K562 (cell line): ENCODE results near the gene RSRP1. TPM values are rescaled to one million over a fixed set of nuclear protein-coding genes. Genes with fewer than 3 reads are reported as not detected.

Experiments used
- ATF1 ChIP-seq, 2 experiments: fragments of 450-650 bp in 1 of 2; IDR thresholded peaks; 2 replicates each; pipeline ENCODE4 v1.6.1; 2016; ENCODE audit warnings: missing compliant biosample characterization in 1 of 2, missing genetic modification characterization in 1 of 2
- EHMT2 ChIP-seq: fragments of 450-650 bp; IDR thresholded peaks from 2 replicates; pipeline ENCODE4 v1.6.1; 2018; ENCODE audit warnings: antibody characterized with exemption
- FOXJ3 ChIP-seq: sonication (generic); formaldehyde crosslinking; IDR thresholded peaks from 2 replicates; pipeline ENCODE4 v1.4.0; 2020; ENCODE audit warnings: mild to moderate bottlenecking, missing genetic modification reagents
- KLF16 ChIP-seq: IDR thresholded peaks from 2 replicates; pipeline ENCODE4 v1.6.1; 2016; ENCODE audit warnings: antibody characterized with exemption
- MYC ChIP-seq, 2 experiments: fragments of 250-450 bp in 1 of 2; sonication (Bioruptor Pico) in 1 of 2; IDR thresholded peaks; 2 replicates each; pipeline versions ENCODE4 v1.5.1 to v1.6.1; 2012 to 2021; ENCODE audit warnings: low read depth in 2 of 2, borderline replicate concordance in 1 of 2, improper control_type of control experiment in 1 of 2, low read length in 1 of 2, mild to moderate bottlenecking in 1 of 2, moderate library complexity in 1 of 2
- PHF20 ChIP-seq: fragments of 450-650 bp; IDR thresholded peaks from 2 replicates; pipeline ENCODE4 v1.6.1; 2018; ENCODE audit not compliant: partially characterized antibody
- SIN3B ChIP-seq: fragments of 450-650 bp; IDR thresholded peaks from 2 replicates; pipeline ENCODE4 v1.6.1; 2017; ENCODE audit warnings: low read depth, mild to moderate bottlenecking, moderate library complexity
- THRAP3 ChIP-seq: fragments of 450-650 bp; IDR thresholded peaks from 2 replicates; pipeline ENCODE4 v1.6.1; 2016; ENCODE audit warnings: mild to moderate bottlenecking, inconsistent platforms, borderline replicate concordance
- TOE1 ChIP-seq, 2 experiments: fragments of 450-650 bp in 1 of 2; sonication (generic) in 1 of 2; formaldehyde crosslinking in 1 of 2; IDR thresholded peaks; 2 replicates each; pipeline versions ENCODE4 v1.7.1 to v1.8.0; 2016 to 2022; ENCODE audit warnings: borderline replicate concordance in 2 of 2, mild to moderate bottlenecking in 2 of 2, antibody characterized with exemption in 1 of 2, inconsistent platforms in 1 of 2, low read depth in 1 of 2, missing genetic modification reagents in 1 of 2, moderate library complexity in 1 of 2
- ZFX ChIP-seq: sonication (generic); formaldehyde crosslinking; IDR thresholded peaks from 2 replicates; pipeline ENCODE4 v1.8.0; 2022; ENCODE audit warnings: mild to moderate bottlenecking, missing genetic modification reagents, moderate library complexity
- ZNF431 ChIP-seq: sonication (generic); formaldehyde crosslinking; IDR thresholded peaks from 2 replicates; pipeline ENCODE4 v1.8.0; 2022; ENCODE audit warnings: mild to moderate bottlenecking, missing genetic modification reagents
- ZNF584 ChIP-seq: fragments of 200-800 bp; sonication (Bioruptor generic); IDR thresholded peaks from 2 replicates; pipeline ENCODE4 v1.6.1; 2016; ENCODE audit warnings: low read depth, mild to moderate bottlenecking, missing genetic modification characterization, missing compliant biosample characterization
- ZNF785 ChIP-seq: fragments of 250-450 bp; sonication (Bioruptor Pico); IDR thresholded peaks from 2 replicates; pipeline ENCODE4 v1.4.0; 2020; ENCODE audit warnings: mild to moderate bottlenecking
- polyA plus RNA-seq, 8 experiments: library from polyadenylated mRNA; depleted of rRNA in 4 of 8; stranded (reverse) in 5 of 8; unstranded in 3 of 8; fragments of >200 nt; fragmentation: Nextera tagmentation in 2 of 8; fragmentation: Illumina TruSeq in 1 of 8; extraction: Ambion mirVana in 2 of 8; extraction: Trizol in 1 of 8; gene quantifications; 2 replicates each; pipeline versions ENCODE4 v1.2.1 to v1.2.3, GENCODE V29; 2011 to 2014; ENCODE audit warnings: inconsistent platforms in 1 of 8, missing spikeins in 1 of 8
- total RNA-seq, 7 experiments: library from RNA; depleted of rRNA in 6 of 7; stranded (reverse); fragments of >200 nt in 6 of 7; fragmentation: Illumina TruSeq in 2 of 7; extraction: Trizol in 2 of 7; gene quantifications; 2 replicates each; pipeline versions ENCODE4 v1.2.1 to v1.2.3, GENCODE V29; 2011 to 2021; ENCODE audit warnings: low replicate concordance in 1 of 7
- TF ChIP-seq, protein P1 (sequence below): fragments of 250-450 bp; sonication (Bioruptor Pico); IDR thresholded peaks from 2 replicates; pipeline ENCODE4 v1.4.0; 2020; ENCODE audit warnings: borderline replicate concordance
- TF ChIP-seq, protein P2 (sequence below): fragments of 450-650 bp; IDR thresholded peaks from 2 replicates; pipeline ENCODE4 v1.6.1; 2018; ENCODE audit warnings: mild to moderate bottlenecking, low read depth; ENCODE audit not compliant: partially characterized antibody
- TF ChIP-seq, protein P3 (sequence below), 2 experiments: fragments of 150-350 bp in 1 of 2; IDR thresholded peaks; 2 replicates each; pipeline ENCODE4 v1.6.1; 2012 to 2016; ENCODE audit warnings: low read depth in 2 of 2, low read length in 2 of 2, mild to moderate bottlenecking in 1 of 2, moderate library complexity in 1 of 2
- TF ChIP-seq, protein P4 (sequence below): fragments of 450-650 bp; formaldehyde crosslinking; IDR thresholded peaks from 2 replicates; pipeline ENCODE4 v1.4.0; 2020; ENCODE audit warnings: mild to moderate bottlenecking, moderate library complexity

RSRP1 gene
- total and polyA plus RNA-seq, 9 of the 15 experiments (the other 6 are each of a cell fraction or from before 2014, with no cell fraction given) = 27.2 to 283 (median 146) TPM

DNA sequence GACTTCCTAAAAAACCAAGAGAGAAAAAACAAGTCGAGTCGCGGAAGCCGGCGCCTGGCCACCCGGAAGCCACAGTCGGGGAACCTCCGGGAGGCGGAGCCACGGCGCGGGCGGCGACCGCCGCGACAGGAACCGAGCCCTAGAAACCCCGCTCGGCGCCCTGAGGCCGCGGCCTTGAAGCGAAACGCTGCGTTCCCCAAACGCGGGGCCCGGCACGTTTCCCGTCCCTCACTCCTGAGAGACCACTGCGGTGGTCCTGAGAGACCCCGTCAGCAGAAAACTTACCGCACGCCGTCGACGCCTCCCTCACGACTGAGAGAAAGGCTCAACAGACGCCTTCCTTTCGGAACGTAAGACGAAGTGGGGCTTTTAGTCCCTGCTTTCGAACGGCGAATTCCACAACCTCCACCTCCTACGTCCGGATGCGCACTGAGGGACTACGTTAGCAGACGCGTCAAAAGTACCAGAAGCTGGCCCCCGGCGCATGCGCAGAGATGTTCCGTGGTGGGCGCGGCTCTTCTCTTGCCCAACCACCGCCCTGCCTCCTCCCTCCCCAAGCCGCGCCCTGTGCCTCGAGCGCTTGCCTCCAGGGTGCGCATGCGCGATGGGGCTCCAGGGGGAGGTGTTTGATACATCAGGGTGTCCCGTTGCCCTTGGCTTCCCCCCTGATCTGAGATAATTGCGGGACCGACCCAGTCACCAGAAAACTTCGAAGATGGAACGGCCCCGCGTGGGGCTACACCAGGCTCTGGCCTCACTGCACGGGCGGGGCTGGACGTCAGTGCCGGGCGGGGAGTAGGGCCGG, at the start of gene RSRP1 (continued):
- TF ChIP-seq, protein P1, sequence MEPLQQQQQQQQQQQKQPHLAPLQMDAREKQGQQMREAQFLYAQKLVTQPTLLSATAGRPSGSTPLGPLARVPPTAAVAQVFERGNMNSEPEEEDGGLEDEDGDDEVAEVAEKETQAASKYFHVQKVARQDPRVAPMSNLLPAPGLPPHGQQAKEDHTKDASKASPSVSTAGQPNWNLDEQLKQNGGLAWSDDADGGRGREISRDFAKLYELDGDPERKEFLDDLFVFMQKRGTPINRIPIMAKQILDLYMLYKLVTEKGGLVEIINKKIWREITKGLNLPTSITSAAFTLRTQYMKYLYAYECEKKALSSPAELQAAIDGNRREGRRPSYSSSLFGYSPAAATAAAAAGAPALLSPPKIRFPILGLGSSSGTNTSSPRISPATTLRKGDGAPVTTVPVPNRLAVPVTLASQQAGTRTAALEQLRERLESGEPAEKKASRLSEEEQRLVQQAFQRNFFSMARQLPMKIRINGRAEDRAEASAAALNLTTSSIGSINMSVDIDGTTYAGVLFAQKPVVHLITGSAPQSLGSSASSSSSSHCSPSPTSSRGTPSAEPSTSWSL (CRISPR knock-in tag) = peak; percentile 75; the same call in 1 of the 2 replicates
- TF ChIP-seq THRAP3 = peak; percentile 18; the same call in 1 of the 2 replicates
- TF ChIP-seq, protein P2, sequence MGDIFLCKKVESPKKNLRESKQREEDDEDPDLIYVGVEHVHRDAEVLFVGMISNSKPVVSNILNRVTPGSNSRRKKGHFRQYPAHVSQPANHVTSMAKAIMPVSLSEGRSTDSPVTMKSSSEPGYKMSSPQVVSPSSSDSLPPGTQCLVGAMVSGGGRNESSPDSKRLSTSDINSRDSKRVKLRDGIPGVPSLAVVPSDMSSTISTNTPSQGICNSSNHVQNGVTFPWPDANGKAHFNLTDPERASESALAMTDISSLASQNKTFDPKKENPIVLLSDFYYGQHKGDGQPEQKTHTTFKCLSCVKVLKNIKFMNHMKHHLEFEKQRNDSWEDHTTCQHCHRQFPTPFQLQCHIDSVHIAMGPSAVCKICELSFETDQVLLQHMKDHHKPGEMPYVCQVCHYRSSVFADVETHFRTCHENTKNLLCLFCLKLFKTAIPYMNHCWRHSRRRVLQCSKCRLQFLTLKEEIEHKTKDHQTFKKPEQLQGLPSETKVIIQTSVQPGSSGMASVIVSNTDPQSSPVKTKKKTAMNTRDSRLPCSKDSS = no peak
- TF ChIP-seq SIN3B = peak; percentile 75; the same call in 1 of the 2 replicates
- peak; percentile 64 for TF ChIP-seq PHF20
- peak; percentile 92 for TF ChIP-seq ZFX (CRISPR knock-in tag)
- TF ChIP-seq, protein P3, sequence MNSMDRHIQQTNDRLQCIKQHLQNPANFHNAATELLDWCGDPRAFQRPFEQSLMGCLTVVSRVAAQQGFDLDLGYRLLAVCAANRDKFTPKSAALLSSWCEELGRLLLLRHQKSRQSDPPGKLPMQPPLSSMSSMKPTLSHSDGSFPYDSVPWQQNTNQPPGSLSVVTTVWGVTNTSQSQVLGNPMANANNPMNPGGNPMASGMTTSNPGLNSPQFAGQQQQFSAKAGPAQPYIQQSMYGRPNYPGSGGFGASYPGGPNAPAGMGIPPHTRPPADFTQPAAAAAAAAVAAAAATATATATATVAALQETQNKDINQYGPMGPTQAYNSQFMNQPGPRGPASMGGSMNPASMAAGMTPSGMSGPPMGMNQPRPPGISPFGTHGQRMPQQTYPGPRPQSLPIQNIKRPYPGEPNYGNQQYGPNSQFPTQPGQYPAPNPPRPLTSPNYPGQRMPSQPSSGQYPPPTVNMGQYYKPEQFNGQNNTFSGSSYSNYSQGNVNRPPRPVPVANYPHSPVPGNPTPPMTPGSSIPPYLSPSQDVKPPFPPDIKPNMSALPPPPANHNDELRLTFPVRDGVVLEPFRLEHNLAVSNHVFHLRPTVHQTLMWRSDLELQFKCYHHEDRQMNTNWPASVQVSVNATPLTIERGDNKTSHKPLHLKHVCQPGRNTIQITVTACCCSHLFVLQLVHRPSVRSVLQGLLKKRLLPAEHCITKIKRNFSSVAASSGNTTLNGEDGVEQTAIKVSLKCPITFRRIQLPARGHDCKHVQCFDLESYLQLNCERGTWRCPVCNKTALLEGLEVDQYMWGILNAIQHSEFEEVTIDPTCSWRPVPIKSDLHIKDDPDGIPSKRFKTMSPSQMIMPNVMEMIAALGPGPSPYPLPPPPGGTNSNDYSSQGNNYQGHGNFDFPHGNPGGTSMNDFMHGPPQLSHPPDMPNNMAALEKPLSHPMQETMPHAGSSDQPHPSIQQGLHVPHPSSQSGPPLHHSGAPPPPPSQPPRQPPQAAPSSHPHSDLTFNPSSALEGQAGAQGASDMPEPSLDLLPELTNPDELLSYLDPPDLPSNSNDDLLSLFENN (IDR thresholded peaks at IDR 0.05; ENCODE audit: low read depth in 2 of 2, low read length in 2 of 2) = peak in 1 of 2 experiments; percentile 74; a peak in 1 of 4 replicates
- TF ChIP-seq FOXJ3 = no peak
- TF ChIP-seq MYC (IDR thresholded peaks at IDR 0.05; ENCODE audit: low read depth, low read length) = peak; percentile 55
- peak; percentile 14; the same call in 1 of the 2 replicates for TF ChIP-seq MYC (CRISPR knock-in tag; IDR thresholded peaks at IDR 0.05; ENCODE audit: borderline replicate concordance, low read depth)
- TF ChIP-seq ZNF584 = no peak
- no peak for TF ChIP-seq ATF1 (CRISPR knock-in tag; IDR thresholded peaks at IDR 0.05)
- peak; percentile 95 for TF ChIP-seq ATF1 (tag; IDR thresholded peaks at IDR 0.05)
- no peak for TF ChIP-seq ZNF431 (CRISPR knock-in tag)
- no peak for TF ChIP-seq KLF16
- TF ChIP-seq EHMT2 = no peak
- TF ChIP-seq, protein P4, sequence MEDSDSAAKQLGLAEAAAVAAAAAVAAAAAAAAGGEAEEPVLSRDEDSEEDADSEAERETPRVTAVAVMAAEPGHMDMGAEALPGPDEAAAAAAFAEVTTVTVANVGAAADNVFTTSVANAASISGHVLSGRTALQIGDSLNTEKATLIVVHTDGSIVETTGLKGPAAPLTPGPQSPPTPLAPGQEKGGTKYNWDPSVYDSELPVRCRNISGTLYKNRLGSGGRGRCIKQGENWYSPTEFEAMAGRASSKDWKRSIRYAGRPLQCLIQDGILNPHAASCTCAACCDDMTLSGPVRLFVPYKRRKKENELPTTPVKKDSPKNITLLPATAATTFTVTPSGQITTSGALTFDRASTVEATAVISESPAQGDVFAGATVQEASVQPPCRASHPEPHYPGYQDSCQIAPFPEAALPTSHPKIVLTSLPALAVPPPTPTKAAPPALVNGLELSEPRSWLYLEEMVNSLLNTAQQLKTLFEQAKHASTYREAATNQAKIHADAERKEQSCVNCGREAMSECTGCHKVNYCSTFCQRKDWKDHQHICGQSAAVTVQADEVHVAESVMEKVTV = peak; percentile 58
- no peak for TF ChIP-seq ZNF785 (CRISPR knock-in tag)
- TF ChIP-seq TOE1 (IDR thresholded peaks at IDR 0.05; ENCODE audit: borderline replicate concordance) = peak; percentile 84
- TF ChIP-seq TOE1 (CRISPR knock-in tag; IDR thresholded peaks at IDR 0.05; ENCODE audit: borderline replicate concordance, low read depth) = peak; percentile 79; the same call in 1 of the 2 replicates
